Progenitor cell of endocrine pancreas (in vitro differentiated cells): ENCODE results near the gene TLR8. TPM values are rescaled to one million over a fixed set of nuclear protein-coding genes. Genes with fewer than 3 reads are reported as not detected.
A peak's percentile ranks its signal among the peaks of the same experiment; 100 is the strongest.

Experiments
- DNase-seq: peaks from one replicate; pipeline ENCODE4 v3.0.0; 2021; ENCODE audit warnings: low spot score; ENCODE audit not compliant: unreplicated experiment
- H3K27ac Mint-ChIP-seq: 2 replicates; pipeline ENCODE4 v1.8.0; 2021; ENCODE audit warnings: mild to moderate bottlenecking, moderate library complexity, mixed read lengths
- H3K27me3 Mint-ChIP-seq: 2 replicates; pipeline ENCODE4 v1.8.0; 2021; ENCODE audit warnings: mixed read lengths
- H3K36me3 Mint-ChIP-seq: 2 replicates; pipeline ENCODE4 v1.8.0; 2022; ENCODE audit warnings: mixed read lengths; ENCODE audit not compliant: insufficient read depth
- H3K4me1 Mint-ChIP-seq: 2 replicates; pipeline ENCODE4 v1.8.0; 2021; ENCODE audit warnings: low read depth, mixed read lengths
- H3K4me3 Mint-ChIP-seq: 2 replicates; pipeline ENCODE4 v1.8.0; 2021; ENCODE audit warnings: low read depth, mild to moderate bottlenecking, moderate library complexity, mixed read lengths
- H3K9me3 Mint-ChIP-seq: 2 replicates; pipeline ENCODE4 v1.8.0; 2021; ENCODE audit warnings: low read depth, mixed read lengths
- CTCF ChIP-seq: fragments of 200-600 bp; sonication (generic); IDR thresholded peaks from one replicate; pipeline ENCODE4 v1.5.0; 2021; ENCODE audit warnings: antibody characterized with exemption, mild to moderate bottlenecking; ENCODE audit not compliant: unreplicated experiment
- total RNA-seq: library from RNA; stranded (reverse); gene quantifications from 2 replicates; pipeline ENCODE4 v1.2.1, GENCODE V29; 2021

Gene TLR8
- total RNA-seq, 1 donor from 2014 or later, result not detected

- no peaks in the 10 kb centered on the region for H3K36me3 Mint-ChIP-seq
- no peaks in the 10 kb centered on the region for H3K27me3 Mint-ChIP-seq
- TF ChIP-seq CTCF, result no peak
- H3K27ac Mint-ChIP-seq, result no peak overlapping the region
- peaks cover 37% of the 10 kb centered on the region for H3K4me1 Mint-ChIP-seq
- peaks cover 11% of the 10 kb centered on the region for H3K9me3 Mint-ChIP-seq
- no peak for DNase-seq
- H3K4me3 Mint-ChIP-seq, result no peak overlapping the region
Observed at GRCh38 chrX:12949205-12949926, 42.9 kb downstream of the TLR8 start.

DNA sequence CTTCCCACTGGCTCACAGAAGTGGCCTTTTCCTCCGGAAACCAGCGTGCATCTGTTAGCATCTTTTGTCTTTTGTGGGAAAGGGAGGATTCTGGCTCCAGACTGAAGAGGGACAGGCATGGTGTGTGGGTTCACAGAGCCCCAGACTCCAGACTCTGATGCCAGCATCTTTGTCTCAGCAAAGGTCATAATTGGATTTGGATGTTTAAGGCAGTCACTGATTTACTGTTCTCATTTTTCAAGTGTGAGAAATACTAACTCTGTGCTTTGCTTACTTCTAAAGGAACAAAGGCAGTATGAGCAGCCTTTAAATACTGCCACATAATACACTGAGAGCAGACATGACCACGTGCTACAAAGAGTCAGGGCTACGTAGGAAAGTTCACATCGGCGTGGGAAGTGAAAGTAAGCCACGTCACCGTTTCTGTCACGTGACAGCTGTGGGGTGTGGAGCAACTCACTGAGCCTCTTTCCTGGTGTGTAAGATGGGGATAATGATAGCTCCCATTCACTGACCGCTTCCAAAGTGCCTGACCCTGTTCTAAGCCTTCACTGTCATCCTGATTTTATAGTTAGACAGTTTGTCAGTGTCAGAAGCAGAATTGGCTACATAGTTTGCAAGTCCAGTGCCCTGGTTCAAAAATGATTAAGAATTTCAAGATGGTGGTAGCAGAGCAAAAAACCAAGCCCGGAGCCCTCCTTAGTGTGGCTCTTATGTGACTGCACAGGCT lies 43.7 kb downstream of the TLR8 start:
- Mint-ChIP-seq H3K27ac (no peak overlapping the region), H3K9me3 (peaks cover 11% of the 10 kb centered on the region), H3K27me3 (no peaks in the 10 kb centered on the region), H3K4me3 (no peak overlapping the region), H3K36me3 (no peaks in the 10 kb centered on the region), H3K4me1 (peaks cover 34% of the 10 kb centered on the region)
- TF ChIP-seq CTCF, result no peak
- no peak for DNase-seq

DNA sequence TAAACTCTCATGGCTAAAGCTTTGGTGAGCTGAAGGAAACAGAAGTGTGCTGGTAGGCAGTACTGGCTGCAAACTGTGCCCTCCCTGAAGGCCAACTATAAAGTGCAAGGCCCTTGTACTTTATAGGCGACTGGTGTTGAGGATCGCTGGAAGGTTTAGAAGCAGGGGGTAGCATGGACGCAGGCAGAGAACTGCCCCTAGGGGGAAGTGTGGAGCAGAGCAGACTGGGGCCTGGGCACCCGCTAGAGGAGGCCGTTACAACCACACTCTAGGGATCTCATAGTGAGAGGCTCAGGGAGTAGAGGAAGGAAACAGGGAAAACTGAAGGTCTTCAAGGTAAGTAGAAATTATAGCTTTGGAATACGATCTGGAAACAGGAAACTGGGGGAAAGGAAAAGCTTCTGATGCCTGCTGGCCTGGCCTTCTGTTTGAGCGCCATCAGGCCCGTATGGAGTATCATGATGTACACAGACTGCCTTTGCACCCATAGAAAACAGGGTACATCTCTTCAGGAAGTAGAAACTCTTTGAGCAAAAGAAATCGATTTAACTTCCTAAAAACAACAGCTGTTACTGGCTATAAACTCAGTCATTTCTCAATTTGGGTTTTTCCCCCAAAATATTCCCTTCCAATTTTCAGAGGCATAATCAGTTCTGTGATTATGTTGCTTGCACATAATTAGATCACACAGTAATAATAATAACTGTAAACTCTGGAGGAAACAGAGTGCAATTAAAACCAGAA lies 44.6 kb downstream of the TLR8 start:
- H3K27me3 Mint-ChIP-seq, result no peaks in the 10 kb centered on the region
- no peak overlapping the region for H3K4me3 Mint-ChIP-seq
- peaks cover 11% of the 10 kb centered on the region for H3K9me3 Mint-ChIP-seq
- DNase-seq, result no peak
- H3K4me1 Mint-ChIP-seq, result peaks cover 31% of the 10 kb centered on the region
- peak; percentile 51 for TF ChIP-seq CTCF
- no peak overlapping the region for H3K27ac Mint-ChIP-seq
- H3K36me3 Mint-ChIP-seq, result no peaks in the 10 kb centered on the region

- no peak for DNase-seq
- Mint-ChIP-seq H3K27ac (no peak overlapping the region), H3K4me1 (peaks cover 26% of the 10 kb centered on the region), H3K27me3 (no peaks in the 10 kb centered on the region), H3K36me3 (no peaks in the 10 kb centered on the region), H3K4me3 (no peak overlapping the region), H3K9me3 (peaks cover 7% of the 10 kb centered on the region)
- TF ChIP-seq CTCF, result no peak
Observed at GRCh38 chrX:12951595-12951975, 45.2 kb downstream of the TLR8 start.

- DNase-seq, result no peak
- Mint-ChIP-seq H3K4me1 (peaks cover 14% of the 10 kb centered on the region), H3K9me3 (peaks cover 11% of the 10 kb centered on the region)
Observed at GRCh38 chrX:12953420-12953819, 47.0 kb downstream of the TLR8 start.

More at GRCh38 chrX:12953420-12953819, 47.0 kb downstream of the TLR8 start:
- H3K4me3 Mint-ChIP-seq, result no peak overlapping the region
- no peak for TF ChIP-seq CTCF
- H3K27me3 Mint-ChIP-seq, result no peaks in the 10 kb centered on the region
- no peak overlapping the region for H3K27ac Mint-ChIP-seq
- no peaks in the 10 kb centered on the region for H3K36me3 Mint-ChIP-seq
